Measurements from ENCODE around the gene ARHGAP23.

Gene ARHGAP23

GRCh38 chr17:38452719-38453118, 24.5 kb downstream of the ARHGAP23 start:
- no peaks in the 10 kb centered on the region for H3K9me3 ChIP-seq (ENCODE audit: control insufficient read depth in 1 of 2, low read length in 2 of 2)
- H3K4me3 ChIP-seq (ENCODE audit: low read depth in 1 of 2, low read length in 2 of 2) = no peak overlapping the region
- peaks cover 16% of the 10 kb centered on the region in 2 donors for H3K4me1 ChIP-seq (ENCODE audit: control insufficient read depth in 1 of 2, insufficient read depth in 2 of 2, low read length in 2 of 2)
- no peak overlapping the region for H3K27ac ChIP-seq (ENCODE audit: low read depth, low read length)
- peaks cover 14 to 16% of the 10 kb centered on the region in 2 donors for H3K27me3 ChIP-seq (ENCODE audit: control insufficient read depth in 1 of 2, insufficient read depth in 2 of 2, low read length in 2 of 2)
- no peaks in the 10 kb centered on the region for H3K36me3 ChIP-seq (ENCODE audit: control insufficient read depth in 1 of 2, insufficient read depth in 2 of 2, low read length in 2 of 2)
- H3K9ac ChIP-seq (ENCODE audit: low read depth in 1 of 2, low read length in 2 of 2) = no peak overlapping the region

DNA sequence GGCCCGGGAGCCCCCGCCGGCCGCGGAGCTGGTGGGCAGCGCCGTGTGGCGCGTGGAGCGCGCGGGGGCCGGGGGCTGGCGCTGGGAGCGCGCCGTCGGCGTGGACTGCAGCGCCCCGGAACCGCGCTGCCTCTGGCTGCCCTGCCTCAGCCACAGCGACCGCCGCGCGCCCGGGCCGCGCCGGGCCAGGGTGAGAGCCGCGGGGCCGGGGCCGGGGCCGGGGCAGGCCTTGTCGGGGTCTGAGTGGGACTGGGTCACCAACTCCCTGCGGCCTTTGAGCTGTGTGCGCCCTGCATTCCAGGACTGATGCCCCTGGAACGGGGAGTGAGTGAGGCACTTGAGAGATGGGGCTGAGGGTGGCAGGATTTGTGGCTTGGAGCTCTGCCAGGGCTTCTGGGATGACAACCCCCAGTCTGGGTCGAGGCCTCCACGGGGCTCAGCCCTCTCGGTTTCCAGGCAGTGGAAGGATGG, 25.7 kb downstream of the ARHGAP23 start:
- Histone ChIP-seq H3K9ac (ENCODE audit: low read depth in 1 of 2, low read length in 2 of 2) (no peak overlapping the region), H3K4me1 (ENCODE audit: control insufficient read depth in 1 of 2, insufficient read depth in 2 of 2, low read length in 2 of 2) (peaks cover 16% of the 10 kb centered on the region in 2 donors), H3K27me3 (ENCODE audit: control insufficient read depth in 1 of 2, insufficient read depth in 2 of 2, low read length in 2 of 2) (peaks cover 14 to 16% of the 10 kb centered on the region in 2 donors), H3K27ac (ENCODE audit: low read depth, low read length) (peak overlapping the region; percentile 44), H3K4me3 (ENCODE audit: low read depth in 1 of 2, low read length in 2 of 2) (peak overlapping the region; percentile 28 to 33), H3K36me3 (ENCODE audit: control insufficient read depth in 1 of 2, insufficient read depth in 2 of 2, low read length in 2 of 2) (peaks cover 0 to 2% of the 10 kb centered on the region in 2 donors), H3K9me3 (ENCODE audit: control insufficient read depth in 1 of 2, low read length in 2 of 2) (no peaks in the 10 kb centered on the region)

- Histone ChIP-seq H3K36me3 (ENCODE audit: control insufficient read depth in 1 of 2, insufficient read depth in 2 of 2, low read length in 2 of 2) (peaks cover 0 to 5% of the 10 kb centered on the region in 2 donors), H3K4me1 (ENCODE audit: control insufficient read depth in 1 of 2, insufficient read depth in 2 of 2, low read length in 2 of 2) (peaks cover 16% of the 10 kb centered on the region in 2 donors), H3K9me3 (ENCODE audit: control insufficient read depth in 1 of 2, low read length in 2 of 2) (no peaks in the 10 kb centered on the region), H3K4me3 (ENCODE audit: low read depth in 1 of 2, low read length in 2 of 2) (no peak overlapping the region), H3K27me3 (ENCODE audit: control insufficient read depth in 1 of 2, insufficient read depth in 2 of 2, low read length in 2 of 2) (peaks cover 14 to 16% of the 10 kb centered on the region in 2 donors), H3K9ac (ENCODE audit: low read depth in 1 of 2, low read length in 2 of 2) (no peak overlapping the region), H3K27ac (ENCODE audit: low read depth, low read length) (no peak overlapping the region)
Measured at GRCh38 chr17:38454532-38454931, 26.3 kb downstream of the ARHGAP23 start.

GRCh38 chr17:38455288-38455915, 27.1 kb downstream of the ARHGAP23 start:
- H3K36me3 ChIP-seq (ENCODE audit: control insufficient read depth in 1 of 2, insufficient read depth in 2 of 2, low read length in 2 of 2) = peaks cover 0 to 5% of the 10 kb centered on the region in 2 donors
- H3K9me3 ChIP-seq (ENCODE audit: control insufficient read depth in 1 of 2, low read length in 2 of 2) = no peaks in the 10 kb centered on the region
- H3K9ac ChIP-seq (ENCODE audit: low read depth in 1 of 2, low read length in 2 of 2) = no peak overlapping the region
- peaks cover 16% of the 10 kb centered on the region in 2 donors for H3K4me1 ChIP-seq (ENCODE audit: control insufficient read depth in 1 of 2, insufficient read depth in 2 of 2, low read length in 2 of 2)
- peaks cover 14 to 16% of the 10 kb centered on the region in 2 donors for H3K27me3 ChIP-seq (ENCODE audit: control insufficient read depth in 1 of 2, insufficient read depth in 2 of 2, low read length in 2 of 2)
- H3K4me3 ChIP-seq (ENCODE audit: low read depth in 1 of 2, low read length in 2 of 2) = no peak overlapping the region
- H3K27ac ChIP-seq (ENCODE audit: low read depth, low read length) = no peak overlapping the region

GRCh38 chr17:38456031-38456815, 28.0 kb downstream of the ARHGAP23 start:
- Histone ChIP-seq H3K9ac (ENCODE audit: low read depth in 1 of 2, low read length in 2 of 2) (no peak overlapping the region), H3K4me1 (ENCODE audit: control insufficient read depth in 1 of 2, insufficient read depth in 2 of 2, low read length in 2 of 2) (peaks cover 13 to 15% of the 10 kb centered on the region in 2 donors), H3K4me3 (ENCODE audit: low read depth in 1 of 2, low read length in 2 of 2) (no peak overlapping the region), H3K27ac (ENCODE audit: low read depth, low read length) (no peak overlapping the region), H3K36me3 (ENCODE audit: control insufficient read depth in 1 of 2, insufficient read depth in 2 of 2, low read length in 2 of 2) (peaks cover 0 to 5% of the 10 kb centered on the region in 2 donors), H3K27me3 (ENCODE audit: control insufficient read depth in 1 of 2, insufficient read depth in 2 of 2, low read length in 2 of 2) (peaks cover 14 to 16% of the 10 kb centered on the region in 2 donors), H3K9me3 (ENCODE audit: control insufficient read depth in 1 of 2, low read length in 2 of 2) (no peaks in the 10 kb centered on the region)

- H3K9me3 ChIP-seq (ENCODE audit: control insufficient read depth in 1 of 2, low read length in 2 of 2) = no peaks in the 10 kb centered on the region
- peaks cover 7 to 11% of the 10 kb centered on the region in 2 donors for H3K4me1 ChIP-seq (ENCODE audit: control insufficient read depth in 1 of 2, insufficient read depth in 2 of 2, low read length in 2 of 2)
- H3K27ac ChIP-seq (ENCODE audit: low read depth, low read length) = no peak overlapping the region
- H3K27me3 ChIP-seq (ENCODE audit: control insufficient read depth in 1 of 2, insufficient read depth in 2 of 2, low read length in 2 of 2) = peaks cover 11 to 16% of the 10 kb centered on the region in 2 donors
- H3K4me3 ChIP-seq (ENCODE audit: low read depth in 1 of 2, low read length in 2 of 2) = no peak overlapping the region
- no peak overlapping the region for H3K9ac ChIP-seq (ENCODE audit: low read depth in 1 of 2, low read length in 2 of 2)
- H3K36me3 ChIP-seq (ENCODE audit: control insufficient read depth in 1 of 2, insufficient read depth in 2 of 2, low read length in 2 of 2) = peaks cover 0 to 5% of the 10 kb centered on the region in 2 donors
Measured at GRCh38 chr17:38457577-38458371, 29.5 kb downstream of the ARHGAP23 start.

DNA sequence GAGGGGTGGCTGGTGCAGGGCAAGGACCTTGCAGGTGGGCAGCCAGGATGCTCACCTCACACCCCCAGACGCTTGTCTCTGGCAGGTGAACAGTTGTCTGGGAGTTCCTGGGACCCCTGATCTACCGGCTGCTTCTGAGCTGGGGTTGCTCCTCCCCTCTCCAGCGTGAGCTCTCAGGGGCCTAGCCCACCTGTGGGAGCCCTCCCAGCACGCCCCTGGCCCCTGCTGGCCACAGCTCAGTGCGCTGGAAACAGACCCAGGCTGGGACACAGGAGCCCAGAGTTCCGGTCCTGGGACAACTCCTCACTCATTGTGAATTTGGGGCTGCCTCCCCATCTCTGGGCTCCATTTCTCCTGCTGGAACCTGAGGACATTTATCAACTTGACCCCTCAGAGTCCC, 30.3 kb downstream of the ARHGAP23 start:
- H3K9me3 ChIP-seq (ENCODE audit: control insufficient read depth in 1 of 2, low read length in 2 of 2) = no peaks in the 10 kb centered on the region
- no peak overlapping the region for H3K9ac ChIP-seq (ENCODE audit: low read depth in 1 of 2, low read length in 2 of 2)
- peaks cover 0 to 5% of the 10 kb centered on the region in 2 donors for H3K36me3 ChIP-seq (ENCODE audit: control insufficient read depth in 1 of 2, insufficient read depth in 2 of 2, low read length in 2 of 2)
- peaks cover 5 to 7% of the 10 kb centered on the region in 2 donors for H3K4me1 ChIP-seq (ENCODE audit: control insufficient read depth in 1 of 2, insufficient read depth in 2 of 2, low read length in 2 of 2)
- H3K27ac ChIP-seq (ENCODE audit: low read depth, low read length) = no peak overlapping the region
- H3K4me3 ChIP-seq (ENCODE audit: low read depth in 1 of 2, low read length in 2 of 2) = no peak overlapping the region
- H3K27me3 ChIP-seq (ENCODE audit: control insufficient read depth in 1 of 2, insufficient read depth in 2 of 2, low read length in 2 of 2) = peaks cover 5 to 10% of the 10 kb centered on the region in 2 donors

- Histone ChIP-seq H3K27ac (ENCODE audit: low read depth, low read length) (no peak overlapping the region), H3K9me3 (ENCODE audit: control insufficient read depth in 1 of 2, low read length in 2 of 2) (no peaks in the 10 kb centered on the region), H3K4me1 (ENCODE audit: control insufficient read depth in 1 of 2, insufficient read depth in 2 of 2, low read length in 2 of 2) (peaks cover 2 to 9% of the 10 kb centered on the region in 2 donors), H3K9ac (ENCODE audit: low read depth in 1 of 2, low read length in 2 of 2) (no peak overlapping the region), H3K4me3 (ENCODE audit: low read depth in 1 of 2, low read length in 2 of 2) (no peak overlapping the region), H3K36me3 (ENCODE audit: control insufficient read depth in 1 of 2, insufficient read depth in 2 of 2, low read length in 2 of 2) (peaks cover 0 to 5% of the 10 kb centered on the region in 2 donors), H3K27me3 (ENCODE audit: control insufficient read depth in 1 of 2, insufficient read depth in 2 of 2, low read length in 2 of 2) (peaks cover 0 to 5% of the 10 kb centered on the region in 2 donors)
Measured at GRCh38 chr17:38459567-38459966, 31.3 kb downstream of the ARHGAP23 start.

GRCh38 chr17:38460082-38460715, 31.9 kb downstream of the ARHGAP23 start:
- no peaks in the 10 kb centered on the region for H3K27me3 ChIP-seq (ENCODE audit: control insufficient read depth in 1 of 2, insufficient read depth in 2 of 2, low read length in 2 of 2)
- peaks cover 0 to 5% of the 10 kb centered on the region in 2 donors for H3K36me3 ChIP-seq (ENCODE audit: control insufficient read depth in 1 of 2, insufficient read depth in 2 of 2, low read length in 2 of 2)
- H3K4me1 ChIP-seq (ENCODE audit: control insufficient read depth in 1 of 2, insufficient read depth in 2 of 2, low read length in 2 of 2) = peaks cover 0 to 4% of the 10 kb centered on the region in 2 donors
- no peaks in the 10 kb centered on the region for H3K9me3 ChIP-seq (ENCODE audit: control insufficient read depth in 1 of 2, low read length in 2 of 2)
- H3K27ac ChIP-seq (ENCODE audit: low read depth, low read length) = no peak overlapping the region
- H3K9ac ChIP-seq (ENCODE audit: low read depth in 1 of 2, low read length in 2 of 2) = no peak overlapping the region
- H3K4me3 ChIP-seq (ENCODE audit: low read depth in 1 of 2, low read length in 2 of 2) = no peak overlapping the region
